Breast epithelium (tissue), 3 donors: Measurements from ENCODE around the gene RRP15.

Experiments used
- POLR2A ChIP-seq: fragments of 450-650 bp; IDR thresholded peaks from one replicate; pipeline ENCODE4 v1.6.1; 2016; ENCODE audit warnings: antibody characterized with exemption, mild to moderate bottlenecking, moderate library complexity
- POLR2AphosphoS5 ChIP-seq, 3 donors: sonication (generic); formaldehyde crosslinking; IDR thresholded peaks; one replicate each; pipeline ENCODE4 v1.6.1; 2017; ENCODE audit warnings: antibody characterized with exemption in 3 of 3
- TF ChIP-seq, protein P1 (sequence below), 3 donors: fragments of 450-650 bp; IDR thresholded peaks; one replicate each; pipeline ENCODE4 v1.5.1; 2016 to 2017; ENCODE audit warnings: antibody characterized with exemption in 3 of 3, mild to moderate bottlenecking in 3 of 3, moderate library complexity in 3 of 3

DNA sequence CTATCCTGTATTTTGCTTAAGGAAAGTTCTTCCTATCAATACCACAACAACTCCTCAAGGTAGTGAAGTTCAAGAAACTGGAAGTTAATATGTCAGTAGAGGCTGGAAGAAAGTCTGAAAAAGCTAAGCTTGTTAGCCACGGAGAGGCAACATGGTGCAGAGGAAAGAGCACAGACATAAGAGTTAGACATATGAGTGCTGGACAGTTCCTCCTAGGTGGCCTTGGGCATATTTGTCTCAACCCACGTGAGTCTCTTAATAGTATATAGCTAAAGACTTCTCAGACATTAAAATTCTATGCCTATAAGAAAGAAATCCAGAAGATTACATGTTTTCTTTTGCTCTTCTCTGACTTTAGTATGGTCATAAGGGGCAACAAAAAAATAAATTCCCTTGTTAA, 22.8 kb upstream of the RRP15 start:
- TF ChIP-seq, protein P1, sequence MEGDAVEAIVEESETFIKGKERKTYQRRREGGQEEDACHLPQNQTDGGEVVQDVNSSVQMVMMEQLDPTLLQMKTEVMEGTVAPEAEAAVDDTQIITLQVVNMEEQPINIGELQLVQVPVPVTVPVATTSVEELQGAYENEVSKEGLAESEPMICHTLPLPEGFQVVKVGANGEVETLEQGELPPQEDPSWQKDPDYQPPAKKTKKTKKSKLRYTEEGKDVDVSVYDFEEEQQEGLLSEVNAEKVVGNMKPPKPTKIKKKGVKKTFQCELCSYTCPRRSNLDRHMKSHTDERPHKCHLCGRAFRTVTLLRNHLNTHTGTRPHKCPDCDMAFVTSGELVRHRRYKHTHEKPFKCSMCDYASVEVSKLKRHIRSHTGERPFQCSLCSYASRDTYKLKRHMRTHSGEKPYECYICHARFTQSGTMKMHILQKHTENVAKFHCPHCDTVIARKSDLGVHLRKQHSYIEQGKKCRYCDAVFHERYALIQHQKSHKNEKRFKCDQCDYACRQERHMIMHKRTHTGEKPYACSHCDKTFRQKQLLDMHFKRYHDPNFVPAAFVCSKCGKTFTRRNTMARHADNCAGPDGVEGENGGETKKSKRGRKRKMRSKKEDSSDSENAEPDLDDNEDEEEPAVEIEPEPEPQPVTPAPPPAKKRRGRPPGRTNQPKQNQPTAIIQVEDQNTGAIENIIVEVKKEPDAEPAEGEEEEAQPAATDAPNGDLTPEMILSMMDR (IDR thresholded peaks at IDR 0.05), result no peak
- no peak for TF ChIP-seq POLR2AphosphoS5 (IDR thresholded peaks at IDR 0.05)
- TF ChIP-seq POLR2A, result no peak
